ENCODE results near the gene DGCR6L. TPM values are rescaled to one million over a fixed set of nuclear protein-coding genes. Genes with fewer than 3 reads are reported as not detected.
"Not testable (repeated sequence)": the region's sequence is repeated elsewhere in the genome, so short reads cannot be mapped to it uniquely, and the experiment has no call there.

Gene DGCR6L
- total RNA-seq, 1 donor from 2014 or later = 24.1 TPM

GRCh38 chr22:20276468-20276867, 43.4 kb downstream of the DGCR6L start:
- H3K4me3 Mint-ChIP-seq (ENCODE audit: unreplicated experiment) = no peak overlapping the region
- H3K27me3 Mint-ChIP-seq (ENCODE audit: unreplicated experiment) = peaks cover 10% of the 10 kb centered on the region
- no peak overlapping the region for H3K27ac Mint-ChIP-seq (ENCODE audit: unreplicated experiment)
- H3K36me3 Mint-ChIP-seq (ENCODE audit: unreplicated experiment) = no peaks in the 10 kb centered on the region
- TF ChIP-seq CTCF (IDR thresholded peaks at IDR 0.05; ENCODE audit: partially characterized antibody, unreplicated experiment) = no peak
- peaks cover 4% of the 10 kb centered on the region for H3K9me3 Mint-ChIP-seq (ENCODE audit: unreplicated experiment)
- H3K4me1 Mint-ChIP-seq (ENCODE audit: low read depth, unreplicated experiment) = peaks cover 7% of the 10 kb centered on the region
- DNase-seq = no peak

GRCh38 chr22:20275836-20276235, 44.0 kb downstream of the DGCR6L start:
- TF ChIP-seq CTCF (IDR thresholded peaks at IDR 0.05; ENCODE audit: partially characterized antibody, unreplicated experiment) = no peak
- H3K4me1 Mint-ChIP-seq (ENCODE audit: low read depth, unreplicated experiment) = peaks cover 10% of the 10 kb centered on the region
- no peak overlapping the region for H3K27ac Mint-ChIP-seq (ENCODE audit: unreplicated experiment)
- no peak overlapping the region for H3K4me3 Mint-ChIP-seq (ENCODE audit: unreplicated experiment)
- peaks cover 10% of the 10 kb centered on the region for H3K27me3 Mint-ChIP-seq (ENCODE audit: unreplicated experiment)
- peaks cover 6% of the 10 kb centered on the region for H3K9me3 Mint-ChIP-seq (ENCODE audit: unreplicated experiment)
- H3K36me3 Mint-ChIP-seq (ENCODE audit: unreplicated experiment) = no peaks in the 10 kb centered on the region
- no peak for DNase-seq

- H3K27ac Mint-ChIP-seq (ENCODE audit: unreplicated experiment); DNase-seq; H3K36me3 Mint-ChIP-seq (ENCODE audit: unreplicated experiment); H3K4me3 Mint-ChIP-seq (ENCODE audit: unreplicated experiment); H3K9me3 Mint-ChIP-seq (ENCODE audit: unreplicated experiment): not testable (repeated sequence)
- Mint-ChIP-seq H3K27me3 (ENCODE audit: unreplicated experiment) (peaks cover 12% of the 10 kb centered on the region), H3K4me1 (ENCODE audit: low read depth, unreplicated experiment) (peaks cover 12% of the 10 kb centered on the region)
Measured at GRCh38 chr22:20275325-20275724, 44.5 kb downstream of the DGCR6L start.

- H3K36me3 Mint-ChIP-seq (ENCODE audit: unreplicated experiment); H3K4me3 Mint-ChIP-seq (ENCODE audit: unreplicated experiment); DNase-seq; H3K9me3 Mint-ChIP-seq (ENCODE audit: unreplicated experiment): not testable (repeated sequence)
- H3K27ac Mint-ChIP-seq (ENCODE audit: unreplicated experiment) = peak overlapping the region; percentile 60
- peaks cover 13% of the 10 kb centered on the region for H3K4me1 Mint-ChIP-seq (ENCODE audit: low read depth, unreplicated experiment)
- H3K27me3 Mint-ChIP-seq (ENCODE audit: unreplicated experiment) = peaks cover 11% of the 10 kb centered on the region
Measured at GRCh38 chr22:20274374-20274773, 45.5 kb downstream of the DGCR6L start.

GRCh38 chr22:20273758-20274181, 46.1 kb downstream of the DGCR6L start:
- H3K27me3 Mint-ChIP-seq (ENCODE audit: unreplicated experiment) = peaks cover 11% of the 10 kb centered on the region
- H3K4me1 Mint-ChIP-seq (ENCODE audit: low read depth, unreplicated experiment) = peaks cover 15% of the 10 kb centered on the region
- no peak overlapping the region for H3K27ac Mint-ChIP-seq (ENCODE audit: unreplicated experiment)
- DNase-seq = peak; percentile 58
- no peaks in the 10 kb centered on the region for H3K36me3 Mint-ChIP-seq (ENCODE audit: unreplicated experiment)
- no peak for TF ChIP-seq CTCF (IDR thresholded peaks at IDR 0.05; ENCODE audit: partially characterized antibody, unreplicated experiment)
- H3K4me3 Mint-ChIP-seq (ENCODE audit: unreplicated experiment) = no peak overlapping the region
- peaks cover 9% of the 10 kb centered on the region for H3K9me3 Mint-ChIP-seq (ENCODE audit: unreplicated experiment)

- no peak for TF ChIP-seq CTCF (IDR thresholded peaks at IDR 0.05; ENCODE audit: partially characterized antibody, unreplicated experiment)
- Mint-ChIP-seq H3K36me3 (ENCODE audit: unreplicated experiment) (no peaks in the 10 kb centered on the region), H3K4me3 (ENCODE audit: unreplicated experiment) (no peak overlapping the region), H3K9me3 (ENCODE audit: unreplicated experiment) (peaks cover 9% of the 10 kb centered on the region), H3K27ac (ENCODE audit: unreplicated experiment) (no peak overlapping the region), H3K4me1 (ENCODE audit: low read depth, unreplicated experiment) (peaks cover 20% of the 10 kb centered on the region), H3K27me3 (ENCODE audit: unreplicated experiment) (peaks cover 11% of the 10 kb centered on the region)
- no peak for DNase-seq
Measured at GRCh38 chr22:20272700-20273099, 47.2 kb downstream of the DGCR6L start.
